Measurements from ENCODE around the gene SIAH2.

DNA sequence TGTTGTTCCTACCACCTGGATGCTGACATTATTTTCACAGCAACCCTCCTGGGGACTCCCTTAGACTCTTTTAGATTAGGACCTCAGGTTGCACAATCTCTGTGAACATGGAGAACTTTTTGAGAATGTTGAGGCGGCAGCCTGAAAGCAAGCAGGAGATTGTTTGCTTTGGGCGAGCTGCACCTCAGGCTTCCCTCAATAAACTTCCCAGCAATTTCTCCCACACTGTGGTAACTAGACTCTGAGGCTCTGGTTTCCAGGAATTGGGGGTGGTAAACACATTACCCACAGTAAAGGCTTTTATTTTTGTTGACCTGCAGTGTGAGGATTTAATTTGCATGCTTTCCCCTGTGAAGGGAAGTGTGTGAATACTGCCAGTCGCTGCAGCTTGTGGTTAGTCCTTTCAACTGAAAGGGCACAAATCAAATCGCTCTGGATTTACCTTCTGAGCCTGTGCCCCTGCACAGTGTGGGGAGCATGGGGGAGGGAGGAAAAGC lies 35.2 kb upstream of the SIAH2 start:
- TF ChIP-seq, protein P1, sequence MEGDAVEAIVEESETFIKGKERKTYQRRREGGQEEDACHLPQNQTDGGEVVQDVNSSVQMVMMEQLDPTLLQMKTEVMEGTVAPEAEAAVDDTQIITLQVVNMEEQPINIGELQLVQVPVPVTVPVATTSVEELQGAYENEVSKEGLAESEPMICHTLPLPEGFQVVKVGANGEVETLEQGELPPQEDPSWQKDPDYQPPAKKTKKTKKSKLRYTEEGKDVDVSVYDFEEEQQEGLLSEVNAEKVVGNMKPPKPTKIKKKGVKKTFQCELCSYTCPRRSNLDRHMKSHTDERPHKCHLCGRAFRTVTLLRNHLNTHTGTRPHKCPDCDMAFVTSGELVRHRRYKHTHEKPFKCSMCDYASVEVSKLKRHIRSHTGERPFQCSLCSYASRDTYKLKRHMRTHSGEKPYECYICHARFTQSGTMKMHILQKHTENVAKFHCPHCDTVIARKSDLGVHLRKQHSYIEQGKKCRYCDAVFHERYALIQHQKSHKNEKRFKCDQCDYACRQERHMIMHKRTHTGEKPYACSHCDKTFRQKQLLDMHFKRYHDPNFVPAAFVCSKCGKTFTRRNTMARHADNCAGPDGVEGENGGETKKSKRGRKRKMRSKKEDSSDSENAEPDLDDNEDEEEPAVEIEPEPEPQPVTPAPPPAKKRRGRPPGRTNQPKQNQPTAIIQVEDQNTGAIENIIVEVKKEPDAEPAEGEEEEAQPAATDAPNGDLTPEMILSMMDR (conservative IDR thresholded peaks at IDR 0.05; ENCODE audit: low read length): no peak
- TF ChIP-seq EZH2phosphoT487 (IDR thresholded peaks at IDR 0.05; ENCODE audit: borderline replicate concordance, low read depth, low read length): no peak

Data from OCI-LY7 (cell line).